SK-N-SH treated with all-trans-retinoic acid at 6 μM for 48 hours (cell line): Measurements from ENCODE around the gene PCDHA2.

Experiments used
- ATAC-seq: fragments of 200-7000 bp; cut with Tn5 transposase; 3 replicates; pipeline ENCODE4 v1.9.1; 2020; ENCODE audit warnings: mild to moderate bottlenecking, moderate library complexity
- BACH2 ChIP-seq: fragments of 250-450 bp; sonication (Bioruptor Pico); IDR thresholded peaks from 2 replicates; pipeline ENCODE4 v1.9.0; 2021; ENCODE audit warnings: mild to moderate bottlenecking, borderline replicate concordance
- ESRRG ChIP-seq: fragments of 250-450 bp; sonication (Bioruptor Pico); IDR thresholded peaks from 2 replicates; pipeline ENCODE4 v1.6.1; 2021; ENCODE audit warnings: mild to moderate bottlenecking
- ISL1 ChIP-seq: fragments of 250-450 bp; sonication (Bioruptor Pico); IDR thresholded peaks from 2 replicates; pipeline ENCODE4 v2.1.2; 2022; ENCODE audit warnings: mild to moderate bottlenecking, moderate library complexity
- OSR1 ChIP-seq: fragments of 250-450 bp; sonication (Bioruptor Pico); IDR thresholded peaks from 2 replicates; pipeline ENCODE4 v1.8.0; 2022; ENCODE audit warnings: moderate library complexity, mild to moderate bottlenecking, inconsistent platforms
- PPARA ChIP-seq: fragments of 250-450 bp; sonication (Bioruptor Pico); IDR thresholded peaks from 2 replicates; pipeline ENCODE4 v1.5.0; 2020; ENCODE audit warnings: mild to moderate bottlenecking, borderline replicate concordance
- RARB ChIP-seq: fragments of 250-450 bp; sonication (Bioruptor Pico); IDR thresholded peaks from 2 replicates; pipeline ENCODE4 v1.8.0; 2021; ENCODE audit warnings: mild to moderate bottlenecking, moderate library complexity
- TCF4 ChIP-seq: fragments of 250-450 bp; sonication (Bioruptor Pico); IDR thresholded peaks from 2 replicates; pipeline ENCODE4 v1.8.0; 2021; ENCODE audit warnings: mild to moderate bottlenecking, moderate library complexity, borderline replicate concordance
- TOX ChIP-seq: fragments of 250-450 bp; sonication (Bioruptor Pico); IDR thresholded peaks from 2 replicates; pipeline ENCODE4 v1.8.0; 2021; ENCODE audit warnings: mild to moderate bottlenecking, moderate library complexity, borderline replicate concordance
- ZC3H10 ChIP-seq: fragments of 250-450 bp; sonication (Bioruptor Pico); IDR thresholded peaks from 2 replicates; pipeline ENCODE4 v1.5.1; 2021; ENCODE audit warnings: mild to moderate bottlenecking, moderate library complexity
- ZFP3 ChIP-seq: fragments of 250-450 bp; sonication (Bioruptor Pico); IDR thresholded peaks from 2 replicates; pipeline ENCODE4 v1.5.0; 2020; ENCODE audit warnings: mild to moderate bottlenecking, moderate library complexity
- ZFP30 ChIP-seq: fragments of 450-650 bp; formaldehyde crosslinking; IDR thresholded peaks from 2 replicates; pipeline ENCODE4 v1.5.0; 2022; ENCODE audit warnings: mild to moderate bottlenecking, moderate library complexity
- ZNF565 ChIP-seq: fragments of 450-650 bp; formaldehyde crosslinking; conservative IDR thresholded peaks from 2 replicates; pipeline ENCODE4 v1.5.0; 2020; ENCODE audit warnings: low read depth, mild to moderate bottlenecking, moderate library complexity
- ZNF70 ChIP-seq: fragments of 450-650 bp; formaldehyde crosslinking; IDR thresholded peaks from 2 replicates; pipeline ENCODE4 v1.5.0; 2020; ENCODE audit warnings: mild to moderate bottlenecking, moderate library complexity
- TF ChIP-seq, protein P1 (sequence below): fragments of 250-450 bp; sonication (Bioruptor Pico); IDR thresholded peaks from 2 replicates; pipeline ENCODE4 v1.8.0; 2020; ENCODE audit warnings: mild to moderate bottlenecking, moderate library complexity, borderline replicate concordance
- TF ChIP-seq, protein P2 (sequence below): fragments of 250-450 bp; sonication (Bioruptor Pico); IDR thresholded peaks from 2 replicates; pipeline ENCODE4 v1.5.1; 2021; ENCODE audit warnings: mild to moderate bottlenecking, moderate library complexity
- TF ChIP-seq, protein P3 (sequence below): fragments of 250-450 bp; sonication (Bioruptor Pico); IDR thresholded peaks from 2 replicates; pipeline ENCODE4 v1.5.0; 2020; ENCODE audit warnings: mild to moderate bottlenecking, moderate library complexity
- TF ChIP-seq, protein P4 (sequence below): fragments of 250-450 bp; sonication (Bioruptor Pico); IDR thresholded peaks from 2 replicates; pipeline ENCODE4 v1.8.0; 2021; ENCODE audit warnings: low read depth, mild to moderate bottlenecking, moderate library complexity, borderline replicate concordance

PCDHA2 gene

DNA sequence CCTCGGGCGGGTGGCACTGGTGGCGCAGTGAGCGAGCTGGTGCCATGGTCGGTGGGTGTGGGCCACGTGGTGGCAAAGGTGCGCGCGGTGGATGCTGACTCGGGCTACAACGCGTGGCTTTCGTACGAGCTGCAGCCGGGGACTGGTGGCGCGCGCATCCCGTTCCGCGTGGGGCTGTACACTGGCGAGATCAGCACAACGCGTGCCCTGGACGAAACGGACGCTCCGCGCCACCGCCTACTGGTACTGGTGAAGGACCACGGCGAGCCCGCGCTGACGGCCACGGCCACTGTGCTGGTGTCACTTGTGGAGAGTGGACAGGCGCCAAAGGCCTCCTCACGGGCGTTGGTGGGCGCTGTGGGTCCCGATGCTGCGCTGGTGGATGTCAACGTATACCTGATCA lies 14.2 kb downstream of the PCDHA2 start:
- no peak for ATAC-seq
- TF ChIP-seq, protein P1, sequence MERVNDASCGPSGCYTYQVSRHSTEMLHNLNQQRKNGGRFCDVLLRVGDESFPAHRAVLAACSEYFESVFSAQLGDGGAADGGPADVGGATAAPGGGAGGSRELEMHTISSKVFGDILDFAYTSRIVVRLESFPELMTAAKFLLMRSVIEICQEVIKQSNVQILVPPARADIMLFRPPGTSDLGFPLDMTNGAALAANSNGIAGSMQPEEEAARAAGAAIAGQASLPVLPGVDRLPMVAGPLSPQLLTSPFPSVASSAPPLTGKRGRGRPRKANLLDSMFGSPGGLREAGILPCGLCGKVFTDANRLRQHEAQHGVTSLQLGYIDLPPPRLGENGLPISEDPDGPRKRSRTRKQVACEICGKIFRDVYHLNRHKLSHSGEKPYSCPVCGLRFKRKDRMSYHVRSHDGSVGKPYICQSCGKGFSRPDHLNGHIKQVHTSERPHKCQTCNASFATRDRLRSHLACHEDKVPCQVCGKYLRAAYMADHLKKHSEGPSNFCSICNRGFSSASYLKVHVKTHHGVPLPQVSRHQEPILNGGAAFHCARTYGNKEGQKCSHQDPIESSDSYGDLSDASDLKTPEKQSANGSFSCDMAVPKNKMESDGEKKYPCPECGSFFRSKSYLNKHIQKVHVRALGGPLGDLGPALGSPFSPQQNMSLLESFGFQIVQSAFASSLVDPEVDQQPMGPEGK (CRISPR knock-in tag), result no peak
- no peak for TF ChIP-seq ESRRG (CRISPR knock-in tag)
- no peak for TF ChIP-seq ZNF70 (CRISPR knock-in tag)
- TF ChIP-seq, protein P2, sequence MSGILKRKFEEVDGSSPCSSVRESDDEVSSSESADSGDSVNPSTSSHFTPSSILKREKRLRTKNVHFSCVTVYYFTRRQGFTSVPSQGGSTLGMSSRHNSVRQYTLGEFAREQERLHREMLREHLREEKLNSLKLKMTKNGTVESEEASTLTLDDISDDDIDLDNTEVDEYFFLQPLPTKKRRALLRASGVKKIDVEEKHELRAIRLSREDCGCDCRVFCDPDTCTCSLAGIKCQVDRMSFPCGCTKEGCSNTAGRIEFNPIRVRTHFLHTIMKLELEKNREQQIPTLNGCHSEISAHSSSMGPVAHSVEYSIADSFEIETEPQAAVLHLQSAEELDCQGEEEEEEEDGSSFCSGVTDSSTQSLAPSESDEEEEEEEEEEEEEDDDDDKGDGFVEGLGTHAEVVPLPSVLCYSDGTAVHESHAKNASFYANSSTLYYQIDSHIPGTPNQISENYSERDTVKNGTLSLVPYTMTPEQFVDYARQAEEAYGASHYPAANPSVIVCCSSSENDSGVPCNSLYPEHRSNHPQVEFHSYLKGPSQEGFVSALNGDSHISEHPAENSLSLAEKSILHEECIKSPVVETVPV (CRISPR knock-in tag), result no peak
- TF ChIP-seq TCF4 (CRISPR knock-in tag), result no peak
- TF ChIP-seq RARB, result no peak
- no peak for TF ChIP-seq ZFP3 (CRISPR knock-in tag)

DNA sequence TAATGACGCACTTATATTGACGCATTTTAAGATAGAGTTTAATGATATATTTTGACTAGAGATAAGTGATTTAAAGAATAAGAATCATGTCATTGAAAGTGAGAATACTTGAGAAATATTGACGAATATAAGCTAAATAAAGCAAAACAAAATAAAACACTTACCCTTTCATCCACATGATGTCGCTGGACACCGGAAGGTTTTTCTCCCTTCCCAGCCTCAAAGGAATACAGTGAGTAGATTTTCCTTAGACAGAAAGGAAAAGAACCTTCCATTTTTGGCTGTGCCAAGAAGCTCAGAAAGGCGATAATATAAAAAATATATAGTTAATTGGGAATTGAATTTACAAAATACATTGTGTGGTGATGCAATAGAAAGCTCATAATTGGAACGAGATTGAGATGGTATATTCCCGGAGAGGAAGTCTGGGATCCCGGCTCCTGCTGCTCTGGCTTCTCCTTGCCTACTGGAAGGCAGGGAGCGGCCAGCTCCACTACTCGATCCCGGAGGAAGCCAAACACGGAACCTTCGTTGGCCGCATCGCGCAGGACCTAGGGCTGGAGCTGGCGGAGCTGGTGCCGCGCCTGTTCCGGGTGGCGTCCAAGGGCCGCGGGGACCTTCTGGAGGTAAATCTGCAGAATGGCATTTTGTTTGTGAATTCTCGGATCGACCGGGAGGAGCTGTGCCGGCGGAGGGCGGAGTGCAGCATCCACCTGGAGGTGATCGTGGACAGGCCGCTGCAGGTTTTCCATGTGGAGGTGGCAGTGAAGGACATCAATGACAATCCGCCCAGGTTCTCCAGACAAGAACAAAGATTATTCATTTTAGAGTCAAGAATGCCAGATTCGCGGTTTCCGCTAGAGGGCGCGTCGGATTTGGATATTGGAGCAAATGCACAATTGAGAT lies 27.0 kb downstream of the PCDHA2 start, which contains the start of gene PCDHA5:
Gene PCDHA5, plus strand, starts transcription at position 239 of the 906 bp plus-strand sequence.
- no peak for ATAC-seq
- TF ChIP-seq OSR1 (CRISPR knock-in tag), result no peak
- TF ChIP-seq, protein P2 (CRISPR knock-in tag), result no peak
- no peak for TF ChIP-seq ZC3H10 (CRISPR knock-in tag)
- no peak for TF ChIP-seq TOX (CRISPR knock-in tag)
- TF ChIP-seq ZNF70 (CRISPR knock-in tag), result no peak
- TF ChIP-seq, protein P3, sequence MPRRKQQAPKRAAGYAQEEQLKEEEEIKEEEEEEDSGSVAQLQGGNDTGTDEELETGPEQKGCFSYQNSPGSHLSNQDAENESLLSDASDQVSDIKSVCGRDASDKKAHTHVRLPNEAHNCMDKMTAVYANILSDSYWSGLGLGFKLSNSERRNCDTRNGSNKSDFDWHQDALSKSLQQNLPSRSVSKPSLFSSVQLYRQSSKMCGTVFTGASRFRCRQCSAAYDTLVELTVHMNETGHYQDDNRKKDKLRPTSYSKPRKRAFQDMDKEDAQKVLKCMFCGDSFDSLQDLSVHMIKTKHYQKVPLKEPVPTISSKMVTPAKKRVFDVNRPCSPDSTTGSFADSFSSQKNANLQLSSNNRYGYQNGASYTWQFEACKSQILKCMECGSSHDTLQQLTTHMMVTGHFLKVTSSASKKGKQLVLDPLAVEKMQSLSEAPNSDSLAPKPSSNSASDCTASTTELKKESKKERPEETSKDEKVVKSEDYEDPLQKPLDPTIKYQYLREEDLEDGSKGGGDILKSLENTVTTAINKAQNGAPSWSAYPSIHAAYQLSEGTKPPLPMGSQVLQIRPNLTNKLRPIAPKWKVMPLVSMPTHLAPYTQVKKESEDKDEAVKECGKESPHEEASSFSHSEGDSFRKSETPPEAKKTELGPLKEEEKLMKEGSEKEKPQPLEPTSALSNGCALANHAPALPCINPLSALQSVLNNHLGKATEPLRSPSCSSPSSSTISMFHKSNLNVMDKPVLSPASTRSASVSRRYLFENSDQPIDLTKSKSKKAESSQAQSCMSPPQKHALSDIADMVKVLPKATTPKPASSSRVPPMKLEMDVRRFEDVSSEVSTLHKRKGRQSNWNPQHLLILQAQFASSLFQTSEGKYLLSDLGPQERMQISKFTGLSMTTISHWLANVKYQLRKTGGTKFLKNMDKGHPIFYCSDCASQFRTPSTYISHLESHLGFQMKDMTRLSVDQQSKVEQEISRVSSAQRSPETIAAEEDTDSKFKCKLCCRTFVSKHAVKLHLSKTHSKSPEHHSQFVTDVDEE (CRISPR knock-in tag), result no peak
- TF ChIP-seq PPARA (CRISPR knock-in tag), result no peak
- no peak for TF ChIP-seq ZFP30 (CRISPR knock-in tag)
- TF ChIP-seq, protein P4, sequence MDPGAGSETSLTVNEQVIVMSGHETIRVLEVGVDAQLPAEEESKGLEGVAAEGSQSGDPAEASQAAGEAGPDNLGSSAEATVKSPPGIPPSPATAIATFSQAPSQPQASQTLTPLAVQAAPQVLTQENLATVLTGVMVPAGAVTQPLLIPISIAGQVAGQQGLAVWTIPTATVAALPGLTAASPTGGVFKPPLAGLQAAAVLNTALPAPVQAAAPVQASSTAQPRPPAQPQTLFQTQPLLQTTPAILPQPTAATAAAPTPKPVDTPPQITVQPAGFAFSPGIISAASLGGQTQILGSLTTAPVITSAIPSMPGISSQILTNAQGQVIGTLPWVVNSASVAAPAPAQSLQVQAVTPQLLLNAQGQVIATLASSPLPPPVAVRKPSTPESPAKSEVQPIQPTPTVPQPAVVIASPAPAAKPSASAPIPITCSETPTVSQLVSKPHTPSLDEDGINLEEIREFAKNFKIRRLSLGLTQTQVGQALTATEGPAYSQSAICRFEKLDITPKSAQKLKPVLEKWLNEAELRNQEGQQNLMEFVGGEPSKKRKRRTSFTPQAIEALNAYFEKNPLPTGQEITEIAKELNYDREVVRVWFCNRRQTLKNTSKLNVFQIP (CRISPR knock-in tag), result no peak
- TF ChIP-seq ZFP3 (CRISPR knock-in tag), result no peak
- no peak for TF ChIP-seq BACH2 (CRISPR knock-in tag)
- TF ChIP-seq TCF4 (CRISPR knock-in tag), result no peak
- no peak for TF ChIP-seq ISL1 (CRISPR knock-in tag)
- TF ChIP-seq, protein P1 (CRISPR knock-in tag), result no peak
- TF ChIP-seq ZNF565, result no peak
- TF ChIP-seq, all 23 proteins: peak for 0
